Upper lobe of right lung (tissue), 1 donor: ENCODE measurements around the gene ABI2. TPM values are rescaled to one million over a fixed set of nuclear protein-coding genes. Genes with fewer than 3 reads are reported as not detected.

Source experiments
- ATAC-seq: fragments of 200-7000 bp; cut with Tn5 transposase; one replicate; pipeline ENCODE4 v1.9.1; 2020; ENCODE audit warnings: mild to moderate bottlenecking, moderate library complexity
- DNase-seq: peaks from one replicate; pipeline ENCODE4 v3.0.0-alpha.2; 2020
- H3K27ac ChIP-seq: fragments of 200-600 bp; one replicate; pipeline ENCODE4 v1.8.0; 2022
- H3K27me3 ChIP-seq: fragments of 200-600 bp; one replicate; pipeline ENCODE4 v1.8.0; 2022; ENCODE audit warnings: mild to moderate bottlenecking
- H3K36me3 ChIP-seq: fragments of 200-600 bp; one replicate; pipeline ENCODE4 v1.8.0; 2022
- H3K4me1 ChIP-seq: fragments of 200-600 bp; one replicate; pipeline ENCODE4 v1.8.0; 2022
- H3K4me3 ChIP-seq: fragments of 200-600 bp; one replicate; pipeline ENCODE4 v1.8.0; 2022; ENCODE audit warnings: mild to moderate bottlenecking
- H3K9me3 ChIP-seq: fragments of 200-600 bp; one replicate; pipeline ENCODE4 v1.8.0; 2022
- intact Hi-C: fragments of 100-400 bp; cut with DNase I; formaldehyde crosslinking; loops from one replicate; pipeline ENCODE4 v1.11.0; 2022
- total RNA-seq: library from RNA; stranded (reverse); fragmentation: NEBNext Ultra II Directional; extraction: Animal tissue kit (Norgen Biotek cat#: 25700); gene quantifications from one replicate; pipeline ENCODE4 v1.2.1, GENCODE V29; 2021
- TF ChIP-seq, protein P1 (sequence below): fragments of 200-600 bp; IDR thresholded peaks from one replicate; pipeline ENCODE4 v1.8.0; 2022; ENCODE audit warnings: antibody characterized with exemption
- donor health status: DM: no; HTN: yes; CAD: no; lungs with severe emphysema.

Gene ABI2
- total RNA-seq, 1 donor from 2014 or later, result 46.3 TPM

GRCh38 chr2:203471323-203471722, 143.1 kb downstream of the ABI2 start:
- no peak overlapping the region for H3K27ac ChIP-seq
- TF ChIP-seq, protein P1, sequence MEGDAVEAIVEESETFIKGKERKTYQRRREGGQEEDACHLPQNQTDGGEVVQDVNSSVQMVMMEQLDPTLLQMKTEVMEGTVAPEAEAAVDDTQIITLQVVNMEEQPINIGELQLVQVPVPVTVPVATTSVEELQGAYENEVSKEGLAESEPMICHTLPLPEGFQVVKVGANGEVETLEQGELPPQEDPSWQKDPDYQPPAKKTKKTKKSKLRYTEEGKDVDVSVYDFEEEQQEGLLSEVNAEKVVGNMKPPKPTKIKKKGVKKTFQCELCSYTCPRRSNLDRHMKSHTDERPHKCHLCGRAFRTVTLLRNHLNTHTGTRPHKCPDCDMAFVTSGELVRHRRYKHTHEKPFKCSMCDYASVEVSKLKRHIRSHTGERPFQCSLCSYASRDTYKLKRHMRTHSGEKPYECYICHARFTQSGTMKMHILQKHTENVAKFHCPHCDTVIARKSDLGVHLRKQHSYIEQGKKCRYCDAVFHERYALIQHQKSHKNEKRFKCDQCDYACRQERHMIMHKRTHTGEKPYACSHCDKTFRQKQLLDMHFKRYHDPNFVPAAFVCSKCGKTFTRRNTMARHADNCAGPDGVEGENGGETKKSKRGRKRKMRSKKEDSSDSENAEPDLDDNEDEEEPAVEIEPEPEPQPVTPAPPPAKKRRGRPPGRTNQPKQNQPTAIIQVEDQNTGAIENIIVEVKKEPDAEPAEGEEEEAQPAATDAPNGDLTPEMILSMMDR, result no peak
- no peaks in the 10 kb centered on the region for H3K9me3 ChIP-seq
- intact Hi-C loops, result no loop called here
- ATAC-seq (no peak), DNase-seq (no peak)
- H3K36me3 ChIP-seq, result peaks cover 8% of the 10 kb centered on the region
- H3K4me3 ChIP-seq, result no peak overlapping the region
- peaks cover 11% of the 10 kb centered on the region for H3K4me1 ChIP-seq
- H3K27me3 ChIP-seq, result no peaks in the 10 kb centered on the region

DNA sequence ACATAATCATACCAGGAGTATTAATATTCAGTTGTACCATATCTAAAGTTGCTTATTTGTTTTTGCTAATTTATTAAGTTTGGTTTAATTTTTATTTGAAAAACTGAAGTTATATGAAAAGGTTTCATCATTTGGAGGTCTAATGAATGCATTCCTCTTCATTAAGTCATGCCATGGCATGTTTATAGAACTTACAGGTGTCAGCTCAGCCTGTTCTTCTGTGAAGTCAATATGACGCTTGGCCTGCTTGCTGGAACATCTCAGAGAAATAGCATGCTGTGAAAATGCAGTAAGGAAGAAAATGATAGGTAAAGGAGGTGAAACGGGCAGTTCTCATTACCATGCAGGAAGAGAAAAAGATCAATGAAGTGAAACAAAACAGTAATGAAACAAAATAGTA, 148.7 kb downstream of the ABI2 start:
- Histone ChIP-seq H3K4me3 (no peak overlapping the region), H3K9me3 (no peaks in the 10 kb centered on the region), H3K27ac (no peak overlapping the region), H3K4me1 (no peaks in the 10 kb centered on the region), H3K36me3 (peaks cover 14% of the 10 kb centered on the region), H3K27me3 (no peaks in the 10 kb centered on the region)
- no peak for DNase-seq
- intact Hi-C loops, result no loop called here
- no peak for ATAC-seq
- TF ChIP-seq, protein P1, result no peak

GRCh38 chr2:203480623-203481022, 152.4 kb downstream of the ABI2 start:
- Histone ChIP-seq H3K9me3 (no peaks in the 10 kb centered on the region), H3K4me1 (peaks cover 4% of the 10 kb centered on the region), H3K36me3 (peaks cover 22% of the 10 kb centered on the region), H3K4me3 (no peak overlapping the region), H3K27ac (no peak overlapping the region), H3K27me3 (no peaks in the 10 kb centered on the region)
- intact Hi-C loops, result loop anchor here (10.0 kb wide), 1 partner anchor 334 kb away; no protein-coding TSS in a partner anchor
- TF ChIP-seq, protein P1, result no peak
- ATAC-seq, result no peak
- no peak for DNase-seq

GRCh38 chr2:203484266-203485112, 156.3 kb downstream of the ABI2 start:
- no peak overlapping the region for H3K27ac ChIP-seq
- TF ChIP-seq, protein P1, result peak; percentile 62
- H3K4me3 ChIP-seq, result no peak overlapping the region
- H3K27me3 ChIP-seq, result no peaks in the 10 kb centered on the region
- no peaks in the 10 kb centered on the region for H3K9me3 ChIP-seq
- ATAC-seq (peak; percentile 88), DNase-seq (no peak)
- intact Hi-C loops, result loop anchor here (10.0 kb wide), 1 partner anchor 330 kb away; no protein-coding TSS in a partner anchor
- peaks cover 39% of the 10 kb centered on the region for H3K36me3 ChIP-seq
- peaks cover 4% of the 10 kb centered on the region for H3K4me1 ChIP-seq

DNA sequence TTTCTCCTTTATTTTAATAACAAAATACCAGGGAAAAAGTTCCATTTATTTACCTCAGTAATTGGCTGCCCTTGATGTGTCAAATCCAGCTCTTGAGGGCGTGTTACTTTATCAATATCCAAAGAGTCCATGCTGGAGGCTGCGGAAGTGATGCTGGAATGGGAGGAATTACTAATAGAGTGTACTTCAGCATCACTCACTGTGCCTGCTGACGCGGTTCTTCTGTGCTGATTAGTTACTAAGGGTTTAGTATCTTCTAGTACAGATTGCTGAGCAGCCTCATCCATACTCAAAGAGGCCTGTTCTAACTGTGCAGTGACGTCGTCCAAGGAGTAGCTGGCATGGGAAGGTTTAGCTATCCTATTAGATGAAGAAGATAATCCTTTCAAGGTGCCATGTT, 161.3 kb downstream of the ABI2 start:
- H3K27me3 ChIP-seq, result no peaks in the 10 kb centered on the region
- no peaks in the 10 kb centered on the region for H3K9me3 ChIP-seq
- H3K4me3 ChIP-seq, result no peak overlapping the region
- H3K4me1 ChIP-seq, result peaks cover 2% of the 10 kb centered on the region
- H3K27ac ChIP-seq, result no peak overlapping the region
- peaks cover 61% of the 10 kb centered on the region for H3K36me3 ChIP-seq
- ATAC-seq (no peak), DNase-seq (no peak)
- intact Hi-C loops, result loop anchor here (10.0 kb wide), 1 partner anchor 325 kb away; no protein-coding TSS in a partner anchor
- TF ChIP-seq, protein P1, result no peak
